ENCODE data around the gene CNTNAP4.

DNA sequence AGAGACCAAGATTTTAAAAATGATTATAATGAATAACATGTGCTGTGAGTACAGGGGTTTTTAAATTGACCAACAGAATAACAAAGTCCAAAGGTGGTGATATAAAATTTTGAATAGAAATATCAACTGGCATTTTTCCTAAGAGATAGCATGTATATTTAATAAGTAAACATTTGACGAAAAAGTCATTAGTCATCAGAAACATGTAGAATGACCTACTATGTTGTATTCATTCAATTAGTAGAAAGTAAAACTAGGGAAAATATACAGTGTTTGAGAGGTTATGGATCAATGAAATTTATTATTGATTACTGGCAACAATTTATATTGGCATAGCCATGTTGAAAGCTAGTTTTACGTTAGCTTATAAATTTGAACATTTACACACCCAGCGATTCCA, 30.6 kb upstream of the CNTNAP4 start:
- TF ChIP-seq SIN3A (IDR thresholded peaks at IDR 0.05; ENCODE audit: borderline replicate concordance, insufficient read depth, low read length) = no peak
- TF ChIP-seq FOXP2 (optimal IDR thresholded peaks at IDR 0.05; ENCODE audit: borderline replicate concordance, extremely low read depth, extremely low read length, insufficient read depth) = no peak
- no peak for TF ChIP-seq TAF1 (IDR thresholded peaks at IDR 0.05; ENCODE audit: borderline replicate concordance, insufficient read depth, low read length)
